Activated CD4-positive, alpha-beta memory T cell treated with anti-CD3 and anti-CD28 coated beads for 36 hours (primary cell): Measurements from ENCODE around the gene PTPA. TPM values are rescaled to one million over a fixed set of nuclear protein-coding genes. Genes with fewer than 3 reads are reported as not detected.

ENCODE experiments used
- CTCF ChIA-PET: fragments of 350-600 bp; sonication (Branson Sonifier 250); formaldehyde crosslinking; loops from one replicate; lab custom pipeline; 2021; ENCODE audit warnings: antibody characterized with exemption, inconsistent platforms; lab: Charles Lee
- POLR2A ChIA-PET: fragments of 350-600 bp; sonication (Branson Sonifier 250); formaldehyde crosslinking; loops from one replicate; lab custom pipeline; 2021; ENCODE audit warnings: antibody characterized with exemption; lab: Charles Lee
- DNase-seq: peaks from one replicate; pipeline ENCODE4 v3.0.0-alpha.2; 2020
- H3K27ac Mint-ChIP-seq: one replicate; pipeline ENCODE4 v1.8.0; 2021; ENCODE audit warnings: mixed read lengths
- H3K27me3 Mint-ChIP-seq: one replicate; pipeline ENCODE4 v1.8.0; 2021; ENCODE audit warnings: mixed read lengths
- H3K36me3 Mint-ChIP-seq: one replicate; pipeline ENCODE4 v1.8.0; 2021; ENCODE audit warnings: mixed read lengths
- H3K4me1 Mint-ChIP-seq: one replicate; pipeline ENCODE4 v1.8.0; 2021; ENCODE audit warnings: low read depth, mixed read lengths
- H3K4me3 Mint-ChIP-seq: one replicate; pipeline ENCODE4 v1.8.0; 2021; ENCODE audit warnings: mild to moderate bottlenecking, mixed read lengths
- H3K9me3 Mint-ChIP-seq: one replicate; pipeline ENCODE4 v1.8.0; 2021; ENCODE audit warnings: mixed read lengths
- intact Hi-C: fragments of 100-400 bp; cut with micrococcal nuclease; formaldehyde crosslinking; loops from one replicate; pipeline ENCODE4 v1.15.1; 2023
- total RNA-seq, 2 experiments: library from RNA; stranded (reverse); gene quantifications; one replicate each; pipeline ENCODE4 v1.2.3, GENCODE V29; 2021

PTPA gene
- total RNA-seq, 2 experiments from 2014 or later = 74.6 to 76.3 TPM

DNA sequence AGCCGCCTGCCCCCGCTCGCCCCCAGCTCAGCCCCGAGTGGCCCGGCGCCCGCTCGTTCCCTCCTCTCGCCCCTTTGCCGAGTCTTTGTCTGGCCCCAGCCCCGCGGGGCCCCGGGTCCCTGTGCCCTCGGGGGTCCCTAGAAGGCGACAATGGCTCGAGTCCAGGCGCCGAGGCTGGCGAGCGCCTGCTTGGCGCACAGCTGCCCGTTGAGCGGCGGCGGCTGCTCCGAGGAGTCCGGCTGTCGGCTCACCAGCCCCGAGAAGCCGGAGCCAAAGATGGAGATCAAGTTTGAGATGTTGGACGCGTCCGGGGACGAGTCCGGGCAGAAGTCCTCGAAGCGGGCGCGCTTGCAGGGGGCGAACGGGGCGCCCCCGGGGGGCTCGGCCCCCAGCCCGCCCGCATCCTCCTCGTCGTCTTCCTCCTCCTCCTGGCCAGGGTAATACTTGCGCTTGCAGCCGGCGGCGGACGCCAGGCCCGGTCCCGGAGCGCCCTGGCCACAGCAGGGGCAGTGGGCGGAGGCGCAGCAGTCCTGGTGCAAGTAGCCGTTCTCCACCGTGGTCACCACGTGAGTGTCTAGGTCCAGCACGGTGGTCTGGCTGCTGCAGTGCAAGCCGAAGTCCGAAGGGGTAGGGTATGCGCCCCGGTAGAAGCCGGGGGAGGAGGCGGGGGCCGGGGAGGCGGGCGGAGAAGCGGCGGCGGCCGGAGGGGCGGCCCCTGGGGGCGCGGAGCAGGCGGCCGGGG, 65.7 kb downstream of the PTPA start:
- ChIA-PET CTCF (interaction anchor here (0.7 to 7.2 kb wide), 11 partner anchors 12 to 480 kb away, joined by 3 to 119 read pairs (median 6); partner anchors contain the start of gene NTMT1), POLR2A (interaction anchor here (1.2 to 1.7 kb wide), 3 partner anchors 61 to 447 kb away, joined by 3 to 13 read pairs (median 6); no protein-coding TSS in a partner anchor)
- no peaks in the 10 kb centered on the region for H3K9me3 Mint-ChIP-seq
- intact Hi-C loops = loop anchor here (1.0 to 10.0 kb wide), 5 partner anchors 59 to 310 kb away; no protein-coding TSS in a partner anchor
- H3K27ac Mint-ChIP-seq = no peak overlapping the region
- H3K4me1 Mint-ChIP-seq = peaks cover 3% of the 10 kb centered on the region
- H3K4me3 Mint-ChIP-seq = peak overlapping the region; percentile 76
- DNase-seq = peak; percentile 28
- H3K36me3 Mint-ChIP-seq = no peaks in the 10 kb centered on the region
- H3K27me3 Mint-ChIP-seq = peaks cover 12% of the 10 kb centered on the region

DNA sequence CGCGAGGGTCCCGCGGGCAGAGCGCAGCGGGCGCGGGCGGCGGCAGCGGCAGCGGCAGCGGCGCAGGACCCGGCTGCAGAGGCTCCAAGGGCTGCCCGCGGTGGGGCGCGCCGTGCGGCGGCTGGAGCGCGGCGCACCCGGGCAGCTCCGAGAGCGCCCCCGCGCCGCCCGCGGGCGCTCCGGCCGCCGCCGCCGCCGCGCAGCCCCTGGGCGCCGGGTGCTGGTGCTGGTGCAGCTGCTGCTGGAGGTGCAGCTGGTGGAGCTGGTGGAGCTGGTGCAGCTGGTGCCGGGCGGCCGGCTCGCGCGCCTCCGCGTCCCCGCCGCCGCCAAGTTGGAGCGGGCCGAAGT, 66.2 kb downstream of the PTPA start:
- Mint-ChIP-seq H3K9me3 (no peaks in the 10 kb centered on the region), H3K4me3 (peak overlapping the region; percentile 85), H3K4me1 (peaks cover 3% of the 10 kb centered on the region), H3K27me3 (peaks cover 10% of the 10 kb centered on the region), H3K36me3 (no peaks in the 10 kb centered on the region), H3K27ac (no peak overlapping the region)
- intact Hi-C loops = loop anchor here (5.0 to 10.0 kb wide), 4 partner anchors 80 to 310 kb away; no protein-coding TSS in a partner anchor
- ChIA-PET POLR2A (interaction anchor here (1.1 to 1.7 kb wide), 6 partner anchors 38 to 447 kb away, joined by 3 to 13 read pairs (median 6); no protein-coding TSS in a partner anchor), CTCF (interaction anchor here (0.8 to 2.7 kb wide), 8 partner anchors 17 to 448 kb away, joined by 3 to 21 read pairs (median 6); partner anchors contain the start of gene NTMT1)
- no peak for DNase-seq

- CTCF ChIA-PET = interaction anchor here (0.7 to 2.7 kb wide), 14 partner anchors 10 to 448 kb away, joined by 3 to 21 read pairs (median 4); partner anchors contain the start of genes C9orf50 and NTMT1
- Mint-ChIP-seq H3K9me3 (no peaks in the 10 kb centered on the region), H3K4me1 (peaks cover 3% of the 10 kb centered on the region), H3K27ac (no peak within 1 kb of the TSS), H3K27me3 (peaks cover 8% of the 10 kb centered on the region), H3K4me3 (peak within 1 kb of the TSS; percentile 85), H3K36me3 (no peaks in the 10 kb centered on the region)
- intact Hi-C loops = loop anchor here (2.0 to 10.0 kb wide), 5 partner anchors 79 to 449 kb away; partner anchors contain the start of gene NTMT1
- POLR2A ChIA-PET = interaction anchor here (0.7 to 1.7 kb wide), 8 partner anchors 38 to 446 kb away, joined by 3 to 13 read pairs (median 4); no protein-coding TSS in a partner anchor
- DNase-seq = peak; percentile 94
These were observed 66.8 kb downstream of the PTPA start, which contains the start of gene IER5L for GRCh38 chr9:129177791-129178567. IER5L (minus strand) TSS chr9:129178261; CDS start chr9:129178052, 209 bp downstream.

DNA sequence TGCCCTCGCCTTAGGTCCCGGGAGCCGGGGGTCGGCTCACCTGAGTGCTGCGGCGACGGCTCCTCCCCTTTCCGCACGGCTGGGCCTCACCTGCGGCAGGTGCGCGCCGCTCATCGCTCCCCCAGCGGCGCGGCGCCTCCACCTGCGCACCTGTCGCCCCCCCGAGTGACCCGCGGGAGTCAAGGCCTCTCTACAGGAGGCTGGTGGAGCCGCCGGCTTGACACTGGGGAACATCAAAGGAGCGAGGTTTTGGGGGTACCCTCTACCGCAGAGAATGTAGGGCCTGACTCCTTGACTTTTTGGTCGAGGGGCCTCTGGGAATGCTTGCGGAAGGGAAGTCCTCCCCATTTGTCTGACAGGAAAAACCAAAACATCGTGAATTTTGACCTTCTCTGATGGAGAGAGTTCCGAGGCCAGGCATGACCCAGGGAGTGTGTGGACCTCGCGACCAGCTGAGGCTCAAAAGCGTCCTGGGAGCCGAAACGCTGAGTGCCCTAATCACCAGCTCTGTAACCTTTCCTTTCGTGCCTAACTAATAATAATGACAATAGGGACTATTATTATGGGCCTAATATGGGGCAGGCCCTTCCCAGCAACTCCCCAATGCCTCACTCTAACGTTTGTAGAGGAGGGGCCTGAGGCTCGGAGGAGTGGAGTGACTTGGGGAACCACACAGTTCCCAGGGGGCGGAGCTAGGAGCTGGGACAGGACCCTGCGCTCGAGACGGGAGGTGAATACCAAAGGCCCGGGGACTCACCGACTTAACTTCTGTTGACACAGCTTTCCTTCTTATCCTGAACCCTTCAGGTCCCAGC, 67.6 kb downstream of the PTPA start:
- Mint-ChIP-seq H3K4me3 (no peak overlapping the region), H3K27me3 (peaks cover 3% of the 10 kb centered on the region), H3K9me3 (no peaks in the 10 kb centered on the region), H3K4me1 (peaks cover 3% of the 10 kb centered on the region), H3K27ac (no peak overlapping the region), H3K36me3 (no peaks in the 10 kb centered on the region)
- intact Hi-C loops = loop anchor here (2.0 to 10.0 kb wide), 5 partner anchors 79 to 448 kb away; partner anchors contain the start of gene NTMT1
- CTCF ChIA-PET = interaction anchor here (0.7 to 2.7 kb wide), 12 partner anchors 9 to 447 kb away, joined by 3 to 21 read pairs (median 4); partner anchors contain the start of genes C9orf50 and NTMT1
- no peak for DNase-seq
- POLR2A ChIA-PET = interaction anchor here (0.7 to 1.7 kb wide), 7 partner anchors 39 to 446 kb away, joined by 3 to 13 read pairs (median 5); no protein-coding TSS in a partner anchor

DNA sequence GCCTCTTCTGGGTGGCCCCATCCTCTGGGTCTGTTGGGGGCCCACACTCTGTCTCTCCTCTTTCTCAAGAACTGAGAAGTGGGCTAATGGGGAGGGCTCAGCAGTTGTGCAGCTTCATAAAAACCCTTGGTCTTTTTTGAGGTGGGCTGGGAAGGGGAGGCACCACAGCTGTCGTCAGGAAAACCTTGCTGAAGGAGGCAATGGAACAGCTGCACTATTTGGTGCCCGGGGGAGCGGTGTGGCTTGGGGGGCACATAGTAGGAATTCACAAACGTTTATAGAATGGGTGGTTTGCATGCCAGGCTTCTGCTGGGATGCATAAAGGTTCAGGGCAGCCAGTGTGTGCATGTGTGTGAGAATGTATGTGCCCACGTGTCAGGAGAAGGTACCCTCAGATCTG, 70.0 kb downstream of the PTPA start:
- Mint-ChIP-seq H3K27me3 (peaks cover 3% of the 10 kb centered on the region), H3K27ac (no peak overlapping the region), H3K9me3 (no peaks in the 10 kb centered on the region), H3K4me1 (peaks cover 10% of the 10 kb centered on the region), H3K4me3 (no peak overlapping the region), H3K36me3 (no peaks in the 10 kb centered on the region)
- intact Hi-C loops = no loop called here
- DNase-seq = no peak
- POLR2A ChIA-PET = no interaction called here
- CTCF ChIA-PET = interaction anchor here (1.2 kb wide), 1 partner anchor 308 kb away, joined by 3 read pairs; no protein-coding TSS in a partner anchor

DNA sequence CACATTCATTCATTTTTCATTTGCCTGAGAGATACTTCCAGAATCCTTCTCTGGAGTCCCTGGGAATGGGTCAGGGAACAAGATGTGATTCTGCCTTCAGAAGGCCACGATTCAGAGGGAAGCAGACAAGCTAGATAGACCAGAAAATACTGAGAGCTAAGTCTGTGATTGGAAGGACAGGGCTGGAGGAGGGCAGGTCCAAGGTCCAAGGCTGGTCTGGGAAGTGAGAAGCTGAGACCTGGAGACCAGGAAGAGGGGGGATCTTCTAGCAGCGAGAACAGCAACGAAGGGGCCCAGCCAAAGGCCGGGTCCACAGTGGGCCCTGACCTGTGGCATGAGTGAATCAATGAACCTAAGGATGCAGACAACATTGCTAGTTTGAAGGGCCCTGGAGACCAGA, 70.9 kb downstream of the PTPA start:
- no peaks in the 10 kb centered on the region for H3K36me3 Mint-ChIP-seq
- H3K27me3 Mint-ChIP-seq = peaks cover 3% of the 10 kb centered on the region
- ChIA-PET POLR2A (no interaction called here), CTCF (interaction anchor here (1.1 kb wide), 1 partner anchor 8 kb away, joined by 4 read pairs; no protein-coding TSS in a partner anchor)
- no peak overlapping the region for H3K4me3 Mint-ChIP-seq
- intact Hi-C loops = no loop called here
- H3K4me1 Mint-ChIP-seq = peaks cover 11% of the 10 kb centered on the region
- DNase-seq = no peak
- peak overlapping the region; percentile 5 for H3K27ac Mint-ChIP-seq
- H3K9me3 Mint-ChIP-seq = no peaks in the 10 kb centered on the region

GRCh38 chr9:129182625-129183494, 71.6 kb downstream of the PTPA start:
- POLR2A ChIA-PET = no interaction called here
- H3K9me3 Mint-ChIP-seq = no peaks in the 10 kb centered on the region
- no peak overlapping the region for H3K27ac Mint-ChIP-seq
- peaks cover 3% of the 10 kb centered on the region for H3K27me3 Mint-ChIP-seq
- CTCF ChIA-PET = interaction anchor here (0.7 to 2.3 kb wide), 5 partner anchors 8 to 51 kb away, joined by 3 to 5 read pairs (median 4); no protein-coding TSS in a partner anchor
- intact Hi-C loops = no loop called here
- DNase-seq = no peak
- H3K36me3 Mint-ChIP-seq = no peaks in the 10 kb centered on the region
- peaks cover 11% of the 10 kb centered on the region for H3K4me1 Mint-ChIP-seq
- no peak overlapping the region for H3K4me3 Mint-ChIP-seq

DNA sequence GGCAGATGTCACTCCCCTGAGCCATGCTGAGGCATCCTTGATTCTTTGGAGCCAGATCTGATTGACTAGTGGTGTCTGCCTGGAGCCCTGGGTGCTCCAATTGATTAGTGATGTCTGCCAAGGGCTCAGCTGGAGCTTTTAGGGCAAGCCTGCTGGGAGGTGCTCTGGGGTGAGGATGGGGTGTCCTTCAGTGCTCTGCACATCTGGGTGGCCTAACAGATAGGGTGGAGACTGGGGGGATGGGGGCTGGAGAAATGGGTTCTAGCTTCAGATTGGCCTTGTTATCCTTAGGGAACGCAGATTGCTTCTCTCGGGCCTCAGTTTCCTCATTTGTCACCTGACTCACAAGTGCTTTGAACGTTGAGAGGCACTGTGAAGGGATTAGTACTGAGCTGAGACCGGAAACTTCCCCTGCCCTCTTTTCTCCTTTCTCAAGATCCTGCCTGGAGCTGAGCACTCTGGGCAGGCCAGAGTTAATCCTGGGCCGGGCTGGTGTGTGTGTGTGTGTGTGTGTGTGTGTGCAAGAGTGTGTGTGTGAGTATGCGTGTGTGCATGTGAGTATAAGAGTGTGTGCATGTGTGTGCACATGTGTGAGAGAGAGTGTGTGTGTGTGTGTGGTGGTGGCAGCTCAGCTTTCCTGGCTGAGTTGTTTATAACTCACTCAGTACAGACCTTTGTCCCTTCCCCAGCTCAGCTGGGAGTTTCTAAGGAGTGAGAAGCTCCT, 72.4 kb downstream of the PTPA start:
- POLR2A ChIA-PET = no interaction called here
- intact Hi-C loops = no loop called here
- no peaks in the 10 kb centered on the region for H3K36me3 Mint-ChIP-seq
- DNase-seq = no peak
- peaks cover 3% of the 10 kb centered on the region for H3K27me3 Mint-ChIP-seq
- CTCF ChIA-PET = interaction anchor here (0.7 to 2.3 kb wide), 4 partner anchors 9 to 52 kb away, joined by 3 to 5 read pairs (median 4); no protein-coding TSS in a partner anchor
- no peak overlapping the region for H3K4me3 Mint-ChIP-seq
- peaks cover 11% of the 10 kb centered on the region for H3K4me1 Mint-ChIP-seq
- no peak overlapping the region for H3K27ac Mint-ChIP-seq
- no peaks in the 10 kb centered on the region for H3K9me3 Mint-ChIP-seq

- Mint-ChIP-seq H3K27ac (no peak overlapping the region), H3K4me3 (no peak overlapping the region), H3K4me1 (peaks cover 11% of the 10 kb centered on the region), H3K36me3 (no peaks in the 10 kb centered on the region), H3K9me3 (no peaks in the 10 kb centered on the region), H3K27me3 (no peaks in the 10 kb centered on the region)
- DNase-seq = no peak
- intact Hi-C loops = no loop called here
- ChIA-PET POLR2A (no interaction called here), CTCF (interaction anchor here (0.9 to 2.3 kb wide), 3 partner anchors 10 to 42 kb away, joined by 4 to 5 read pairs (median 5); no protein-coding TSS in a partner anchor)
These were observed 73.0 kb downstream of the PTPA start for GRCh38 chr9:129184219-129184524.
